WTC11 (cell line): Measurements from ENCODE around the gene DENND4B.
"Not testable (repeated sequence)": the region's sequence is repeated elsewhere in the genome, so short reads cannot be mapped to it uniquely, and the experiment has no call there.

Experiments
- CREB1 ChIP-seq: sonication (generic); formaldehyde crosslinking; IDR thresholded peaks from 2 replicates; pipeline ENCODE4 v1.8.0; 2023; ENCODE audit warnings: mild to moderate bottlenecking, missing genetic modification reagents
- ESRRA ChIP-seq: sonication (generic); formaldehyde crosslinking; IDR thresholded peaks from 2 replicates; pipeline ENCODE4 v1.8.1; 2022; ENCODE audit warnings: mild to moderate bottlenecking, missing genetic modification reagents, borderline replicate concordance
- FOXJ3 ChIP-seq: sonication (generic); formaldehyde crosslinking; IDR thresholded peaks from 2 replicates; pipeline ENCODE4 v1.9.0; 2021; ENCODE audit warnings: missing genetic modification reagents, mild to moderate bottlenecking, borderline replicate concordance
- HMGA2 ChIP-seq: fragments of 250-450 bp; sonication (Bioruptor Pico); IDR thresholded peaks from 2 replicates; pipeline ENCODE4 v1.4.0; 2021; ENCODE audit warnings: mild to moderate bottlenecking, moderate library complexity
- JUN ChIP-seq: sonication (generic); formaldehyde crosslinking; IDR thresholded peaks from 2 replicates; pipeline ENCODE4 v1.8.0; 2023; ENCODE audit warnings: mild to moderate bottlenecking, missing genetic modification reagents
- MAX ChIP-seq: sonication (generic); formaldehyde crosslinking; IDR thresholded peaks from 2 replicates; pipeline ENCODE4 v1.8.0; 2022; ENCODE audit warnings: mild to moderate bottlenecking, missing genetic modification reagents
- SMAD3 ChIP-seq: sonication (generic); formaldehyde crosslinking; IDR thresholded peaks from 2 replicates; pipeline ENCODE4 v1.8.0; 2022; ENCODE audit warnings: missing genetic modification reagents, mild to moderate bottlenecking, borderline replicate concordance
- ZBTB43 ChIP-seq: sonication (generic); formaldehyde crosslinking; IDR thresholded peaks from 2 replicates; pipeline ENCODE4 v1.8.1; 2023; ENCODE audit warnings: mild to moderate bottlenecking, missing genetic modification reagents
- ZNF121 ChIP-seq: sonication (generic); formaldehyde crosslinking; IDR thresholded peaks from 2 replicates; pipeline ENCODE4 v1.8.0; 2023; ENCODE audit warnings: missing genetic modification reagents
- TF ChIP-seq, protein P1 (sequence below): sonication (generic); formaldehyde crosslinking; IDR thresholded peaks from 2 replicates; pipeline ENCODE4 v1.8.1; 2022; ENCODE audit warnings: mild to moderate bottlenecking, missing genetic modification reagents, moderate library complexity, borderline replicate concordance
- TF ChIP-seq, protein P2 (sequence below): sonication (generic); formaldehyde crosslinking; IDR thresholded peaks from 2 replicates; pipeline ENCODE4 v1.8.0; 2022; ENCODE audit warnings: mild to moderate bottlenecking, missing genetic modification reagents
- TF ChIP-seq, protein P3 (sequence below): fragments of 200-600 bp; IDR thresholded peaks from 2 replicates; pipeline ENCODE4 v1.8.0; 2022; ENCODE audit warnings: antibody characterized with exemption
- TF ChIP-seq, protein P4 (sequence below): sonication (generic); formaldehyde crosslinking; IDR thresholded peaks from 2 replicates; pipeline ENCODE4 v1.8.1; 2022; ENCODE audit warnings: low read depth, missing genetic modification reagents, borderline replicate concordance

- TF ChIP-seq, protein P1, sequence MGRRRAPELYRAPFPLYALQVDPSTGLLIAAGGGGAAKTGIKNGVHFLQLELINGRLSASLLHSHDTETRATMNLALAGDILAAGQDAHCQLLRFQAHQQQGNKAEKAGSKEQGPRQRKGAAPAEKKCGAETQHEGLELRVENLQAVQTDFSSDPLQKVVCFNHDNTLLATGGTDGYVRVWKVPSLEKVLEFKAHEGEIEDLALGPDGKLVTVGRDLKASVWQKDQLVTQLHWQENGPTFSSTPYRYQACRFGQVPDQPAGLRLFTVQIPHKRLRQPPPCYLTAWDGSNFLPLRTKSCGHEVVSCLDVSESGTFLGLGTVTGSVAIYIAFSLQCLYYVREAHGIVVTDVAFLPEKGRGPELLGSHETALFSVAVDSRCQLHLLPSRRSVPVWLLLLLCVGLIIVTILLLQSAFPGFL = not testable (repeated sequence)
- TF ChIP-seq, protein P2, sequence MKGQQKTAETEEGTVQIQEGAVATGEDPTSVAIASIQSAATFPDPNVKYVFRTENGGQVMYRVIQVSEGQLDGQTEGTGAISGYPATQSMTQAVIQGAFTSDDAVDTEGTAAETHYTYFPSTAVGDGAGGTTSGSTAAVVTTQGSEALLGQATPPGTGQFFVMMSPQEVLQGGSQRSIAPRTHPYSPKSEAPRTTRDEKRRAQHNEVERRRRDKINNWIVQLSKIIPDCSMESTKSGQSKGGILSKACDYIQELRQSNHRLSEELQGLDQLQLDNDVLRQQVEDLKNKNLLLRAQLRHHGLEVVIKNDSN (CRISPR knock-in tag) = not testable (repeated sequence)
- not testable (repeated sequence) for TF ChIP-seq HMGA2 (CRISPR knock-in tag); ZBTB43 (CRISPR knock-in tag); JUN (CRISPR knock-in tag); SMAD3 (CRISPR knock-in tag); CREB1 (CRISPR knock-in tag); FOXJ3; ESRRA (CRISPR knock-in tag); MAX (CRISPR knock-in tag); ZNF121 (CRISPR knock-in tag)
- TF ChIP-seq, protein P3, sequence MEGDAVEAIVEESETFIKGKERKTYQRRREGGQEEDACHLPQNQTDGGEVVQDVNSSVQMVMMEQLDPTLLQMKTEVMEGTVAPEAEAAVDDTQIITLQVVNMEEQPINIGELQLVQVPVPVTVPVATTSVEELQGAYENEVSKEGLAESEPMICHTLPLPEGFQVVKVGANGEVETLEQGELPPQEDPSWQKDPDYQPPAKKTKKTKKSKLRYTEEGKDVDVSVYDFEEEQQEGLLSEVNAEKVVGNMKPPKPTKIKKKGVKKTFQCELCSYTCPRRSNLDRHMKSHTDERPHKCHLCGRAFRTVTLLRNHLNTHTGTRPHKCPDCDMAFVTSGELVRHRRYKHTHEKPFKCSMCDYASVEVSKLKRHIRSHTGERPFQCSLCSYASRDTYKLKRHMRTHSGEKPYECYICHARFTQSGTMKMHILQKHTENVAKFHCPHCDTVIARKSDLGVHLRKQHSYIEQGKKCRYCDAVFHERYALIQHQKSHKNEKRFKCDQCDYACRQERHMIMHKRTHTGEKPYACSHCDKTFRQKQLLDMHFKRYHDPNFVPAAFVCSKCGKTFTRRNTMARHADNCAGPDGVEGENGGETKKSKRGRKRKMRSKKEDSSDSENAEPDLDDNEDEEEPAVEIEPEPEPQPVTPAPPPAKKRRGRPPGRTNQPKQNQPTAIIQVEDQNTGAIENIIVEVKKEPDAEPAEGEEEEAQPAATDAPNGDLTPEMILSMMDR = not testable (repeated sequence)
- TF ChIP-seq, protein P4, sequence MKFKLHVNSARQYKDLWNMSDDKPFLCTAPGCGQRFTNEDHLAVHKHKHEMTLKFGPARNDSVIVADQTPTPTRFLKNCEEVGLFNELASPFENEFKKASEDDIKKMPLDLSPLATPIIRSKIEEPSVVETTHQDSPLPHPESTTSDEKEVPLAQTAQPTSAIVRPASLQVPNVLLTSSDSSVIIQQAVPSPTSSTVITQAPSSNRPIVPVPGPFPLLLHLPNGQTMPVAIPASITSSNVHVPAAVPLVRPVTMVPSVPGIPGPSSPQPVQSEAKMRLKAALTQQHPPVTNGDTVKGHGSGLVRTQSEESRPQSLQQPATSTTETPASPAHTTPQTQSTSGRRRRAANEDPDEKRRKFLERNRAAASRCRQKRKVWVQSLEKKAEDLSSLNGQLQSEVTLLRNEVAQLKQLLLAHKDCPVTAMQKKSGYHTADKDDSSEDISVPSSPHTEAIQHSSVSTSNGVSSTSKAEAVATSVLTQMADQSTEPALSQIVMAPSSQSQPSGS = not testable (repeated sequence)
These were observed 55.5 kb downstream of the DENND4B start for GRCh38 chr1:153891042-153891441.
